GM19455 (cell line): ENCODE data around the gene COL4A2.

ENCODE experiments used
- ATAC-seq: cut with Tn5 transposase; IDR thresholded peaks from one replicate; pipeline ENCODE4 v1.9.1; 2021; ENCODE audit not compliant: unreplicated experiment

Gene COL4A2

GRCh38 chr13:110289661-110290060 is 17.4 kb upstream of the COL4A2 start:
- no peak for ATAC-seq

GRCh38 chr13:110290153-110290552 is 16.9 kb upstream of the COL4A2 start:
- no peak for ATAC-seq

DNA sequence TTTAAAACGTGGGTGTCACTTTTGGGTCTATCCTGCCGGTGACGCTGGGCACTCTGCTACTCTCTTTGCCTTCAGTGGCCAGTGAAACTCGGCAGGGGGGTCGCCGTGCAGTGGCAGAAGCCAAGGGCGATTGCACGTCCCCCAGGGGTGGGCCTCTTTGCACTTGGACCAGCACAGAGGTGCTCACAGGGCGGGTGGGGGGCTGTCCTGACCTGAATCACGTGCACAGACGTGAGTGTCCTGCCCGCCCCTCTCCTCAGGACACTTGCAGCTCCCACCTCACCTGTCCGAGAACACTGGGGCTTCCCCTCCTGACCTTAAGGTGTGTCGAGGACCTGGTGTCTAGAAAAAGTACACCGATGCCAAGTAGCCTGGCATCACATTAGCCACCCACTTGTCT is 16.3 kb upstream of the COL4A2 start:
- ATAC-seq, result no peak

GRCh38 chr13:110291286-110291685 is 15.8 kb upstream of the COL4A2 start:
- no peak for ATAC-seq

DNA sequence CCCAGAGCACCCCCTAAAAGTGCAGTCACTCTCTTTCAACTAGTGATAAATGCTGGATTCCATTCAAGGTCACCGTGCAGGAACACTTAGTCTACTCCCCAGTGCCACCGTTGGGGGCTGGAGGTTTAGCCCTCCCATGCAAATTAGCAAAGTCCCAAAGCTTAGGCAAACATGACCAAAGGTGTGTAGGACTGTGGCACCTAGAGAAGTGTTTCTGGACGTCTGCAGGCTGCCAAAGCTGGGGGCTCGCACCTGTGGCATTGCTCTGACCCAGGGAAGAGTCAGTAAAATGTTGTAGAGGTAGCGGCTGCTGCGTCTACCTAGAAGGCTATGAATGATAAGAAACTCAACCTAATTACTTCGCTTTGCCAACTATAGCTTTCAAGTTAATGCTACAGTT is 14.0 kb upstream of the COL4A2 start:
- ATAC-seq, result no peak

DNA sequence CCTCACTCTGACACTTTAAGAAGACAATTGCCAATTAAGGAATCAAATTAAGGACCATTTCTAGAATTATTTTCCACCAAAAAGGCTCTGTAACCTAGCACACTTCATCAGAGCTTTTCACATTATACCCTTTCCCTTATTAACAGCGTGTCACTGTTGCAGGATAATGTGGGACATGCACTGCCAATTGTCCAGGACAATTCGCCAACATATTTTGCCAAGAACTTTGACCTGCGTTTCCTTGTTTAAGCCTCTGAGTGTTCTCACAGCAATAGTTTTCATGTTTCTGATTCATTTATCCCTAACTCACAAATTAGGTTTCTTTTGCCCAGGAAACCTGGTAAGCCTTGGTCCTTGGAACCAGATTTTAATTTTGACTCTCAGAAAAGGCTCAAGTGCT is 13.4 kb upstream of the COL4A2 start:
- ATAC-seq, result no peak

DNA sequence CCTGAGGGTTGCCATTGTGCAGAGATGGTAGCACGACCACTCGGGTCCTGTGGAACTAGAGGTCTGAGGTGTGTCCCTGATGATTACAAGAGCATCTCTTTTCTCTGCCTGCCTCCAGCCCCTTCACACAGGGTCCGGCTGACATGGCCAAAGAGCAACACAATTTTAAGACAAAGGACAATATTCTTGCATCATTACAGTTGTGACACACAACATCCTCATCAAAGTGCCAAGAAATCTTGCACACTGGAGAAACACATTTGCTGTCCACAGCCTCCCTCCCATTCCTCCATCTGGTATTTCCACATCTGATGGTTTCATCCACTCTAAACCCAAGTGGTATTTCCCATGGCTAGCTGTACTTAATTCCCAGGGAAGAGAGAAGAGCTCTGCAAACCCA is 12.9 kb upstream of the COL4A2 start:
- no peak for ATAC-seq

- ATAC-seq, result no peak
Measured at GRCh38 chr13:110294622-110295021, 12.5 kb upstream of the COL4A2 start.

DNA sequence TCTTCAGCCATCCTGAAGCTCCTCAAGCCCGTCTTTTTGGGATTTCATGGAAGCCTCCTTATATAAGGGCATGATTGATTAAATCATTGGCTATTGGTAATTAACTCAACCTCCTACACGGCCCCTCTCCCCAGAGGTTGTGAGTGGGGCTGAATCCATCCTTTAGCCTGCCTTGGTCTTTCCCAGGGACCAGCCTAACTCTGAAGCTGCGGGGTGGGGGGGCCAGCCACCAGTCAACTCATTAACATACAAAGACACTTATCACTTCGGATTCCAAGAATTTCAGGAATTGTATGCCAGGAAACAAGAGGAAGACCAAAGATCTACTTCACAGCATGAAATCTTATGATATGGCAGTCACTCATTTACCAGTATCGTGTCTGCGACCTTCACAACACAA is 10.1 kb upstream of the COL4A2 start:
- ATAC-seq, result no peak

DNA sequence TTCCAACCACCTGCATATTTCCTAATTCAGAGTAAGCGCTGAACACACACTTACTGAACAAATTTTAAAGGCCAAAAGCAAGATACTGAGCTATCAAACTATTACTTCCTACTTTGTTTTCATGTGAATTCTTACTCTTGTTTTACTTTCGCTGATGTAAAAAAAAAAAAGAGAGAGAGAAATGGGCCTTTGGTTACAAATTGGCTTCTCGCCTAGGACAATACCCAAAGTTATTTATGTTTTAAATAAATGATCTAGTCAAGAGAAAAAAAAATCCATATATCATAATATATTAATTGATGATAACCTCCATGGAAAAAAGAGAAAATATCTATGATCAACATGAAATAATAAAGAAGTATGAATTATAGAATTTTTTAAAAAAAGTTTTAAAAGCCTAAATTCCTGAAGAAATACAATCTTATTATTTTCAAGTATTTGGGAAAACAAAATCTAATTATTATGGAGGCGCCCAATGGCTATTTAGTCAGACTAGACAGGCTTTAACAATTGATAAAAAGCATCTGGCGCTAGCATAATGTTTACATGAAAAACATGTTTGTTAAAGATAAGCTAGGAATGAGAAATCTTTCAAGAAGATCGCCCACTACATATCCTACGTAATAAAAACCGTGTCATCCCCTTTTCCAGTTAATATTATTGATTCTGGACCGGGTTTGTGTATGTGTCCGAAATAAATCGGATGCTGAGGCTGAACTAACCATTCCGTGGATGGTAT is 9.1 kb upstream of the COL4A2 start:
- ATAC-seq, result no peak

DNA sequence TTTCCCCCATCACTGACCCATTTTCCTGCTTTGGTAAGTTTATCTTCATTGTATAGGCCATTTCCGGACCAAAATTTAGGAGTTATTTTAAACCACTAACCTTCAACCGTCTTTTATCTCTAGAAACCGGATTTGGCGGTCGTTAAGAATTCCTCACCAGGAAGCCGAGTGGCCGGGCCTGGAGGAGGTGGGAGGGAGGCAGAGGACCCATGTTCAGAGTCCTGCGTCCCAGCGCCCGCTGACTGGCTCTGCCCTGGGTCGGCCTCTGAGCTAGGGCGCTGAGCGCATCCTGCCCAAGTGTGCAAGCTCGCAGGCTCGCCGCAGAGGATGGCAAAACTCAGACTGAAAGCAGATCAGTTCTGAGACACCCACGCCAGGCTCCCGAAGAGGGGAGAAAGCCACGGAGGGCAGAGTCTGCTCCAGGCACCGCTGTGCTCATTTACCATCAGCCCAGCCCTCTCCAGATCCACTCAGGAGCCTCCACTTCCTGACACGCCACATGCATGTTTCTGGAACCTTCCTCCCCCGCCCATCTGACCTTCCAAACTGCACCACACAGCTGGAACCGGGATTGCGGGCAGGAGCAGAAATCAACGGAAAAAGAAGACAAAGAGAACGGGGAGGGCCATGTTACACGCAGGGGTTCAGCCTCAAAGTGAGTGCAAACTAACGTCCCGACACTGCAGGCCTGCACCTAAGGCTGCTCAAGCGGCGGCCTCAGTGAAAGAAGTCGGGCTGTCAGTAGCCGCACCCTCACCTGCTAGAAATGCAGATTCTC is 8.4 kb upstream of the COL4A2 start:
- ATAC-seq, result no peak

DNA sequence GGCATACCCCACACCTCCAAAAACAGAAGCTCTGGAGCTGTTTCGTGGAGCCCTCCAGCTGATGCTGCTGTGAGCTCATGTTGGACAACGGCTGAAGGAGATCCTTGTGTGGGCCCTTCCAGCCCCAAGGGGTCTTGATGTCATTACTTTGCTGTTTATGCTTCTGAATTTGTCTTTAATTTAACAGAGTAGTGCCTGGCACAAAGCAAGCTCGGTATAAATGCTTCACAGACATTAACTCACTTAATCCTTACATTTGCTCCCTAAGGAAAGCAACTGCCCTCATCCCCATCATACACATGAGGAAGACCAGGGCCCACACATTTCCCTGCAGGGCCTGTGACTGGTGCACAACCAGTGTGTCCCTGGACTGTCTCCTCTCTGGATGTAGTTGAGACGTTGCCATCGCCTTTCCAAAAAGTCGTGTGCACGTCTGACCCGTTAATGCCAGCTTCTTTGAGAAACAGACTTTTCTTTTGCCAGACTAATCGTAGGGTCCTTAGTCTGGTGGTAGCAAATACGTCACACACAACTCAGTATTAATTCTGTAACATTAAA is 7.7 kb upstream of the COL4A2 start:
- no peak for ATAC-seq

- ATAC-seq, result no peak
Measured at GRCh38 chr13:110300090-110300815, 6.8 kb upstream of the COL4A2 start.

- no peak for ATAC-seq
Measured at GRCh38 chr13:110301083-110301482, 6.0 kb upstream of the COL4A2 start.

DNA sequence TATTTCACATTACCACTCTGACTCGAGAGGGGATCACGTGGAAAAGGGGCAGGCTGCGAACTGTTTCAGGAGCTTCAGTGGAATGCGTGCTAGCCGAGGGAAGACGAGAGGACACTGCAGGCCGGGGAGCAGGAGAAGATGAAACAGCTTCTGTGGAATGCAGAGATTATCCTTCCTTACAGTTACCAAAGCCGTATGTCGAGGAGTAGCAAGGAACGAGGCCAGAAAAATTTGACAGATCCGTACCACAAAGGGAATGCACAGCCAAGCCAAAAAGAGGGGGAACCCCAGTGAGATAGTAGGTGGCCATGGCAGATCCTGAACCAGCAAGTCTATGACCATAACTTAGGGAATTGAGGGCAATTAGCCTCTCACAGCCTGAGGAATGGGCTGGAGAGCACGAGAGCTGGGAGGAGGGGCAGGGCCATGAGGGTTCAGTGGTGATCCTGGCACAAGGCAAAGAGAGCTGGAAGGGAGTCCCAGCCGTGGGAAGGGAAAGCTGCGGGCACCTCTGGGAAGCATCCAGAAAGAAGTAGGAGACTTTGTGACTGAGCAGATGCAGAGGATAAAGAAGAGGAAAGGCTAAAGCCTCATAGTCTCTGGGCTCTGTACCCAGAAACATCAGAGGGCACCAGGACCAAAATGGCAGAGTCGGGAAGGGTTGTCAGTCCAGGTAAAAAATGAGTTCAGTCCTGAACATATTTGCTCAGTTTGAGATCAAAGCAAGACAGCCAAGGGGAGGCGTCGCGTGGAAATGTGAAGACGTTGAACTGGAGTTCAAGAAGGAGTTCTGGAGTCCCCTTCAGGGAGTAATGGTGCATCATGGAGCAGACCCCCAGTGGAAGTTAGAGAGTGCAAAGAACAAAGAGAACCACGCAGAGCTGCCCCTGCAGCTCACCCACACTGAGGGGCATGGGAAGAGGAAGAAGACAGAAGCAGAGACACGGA is 5.2 kb upstream of the COL4A2 start:
- no peak for ATAC-seq

DNA sequence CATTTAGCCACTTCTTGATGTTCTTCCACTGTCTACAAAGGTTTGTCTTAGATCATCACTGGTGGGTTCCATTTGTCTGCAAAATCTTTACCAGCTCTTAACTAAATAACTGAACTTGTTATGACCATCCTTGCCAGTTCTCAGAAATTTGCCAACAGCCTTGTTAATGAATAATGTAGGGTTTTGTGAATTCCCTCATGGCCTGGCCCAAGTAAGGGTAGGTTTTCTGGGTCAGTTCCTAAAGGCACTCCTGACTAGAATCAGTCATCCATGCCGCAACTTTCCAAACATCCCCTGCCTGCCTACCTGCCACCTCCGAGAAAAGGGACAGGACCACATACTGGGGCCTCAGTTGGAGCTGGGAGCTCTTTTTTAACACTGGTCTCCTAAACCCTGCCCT is 4.1 kb upstream of the COL4A2 start:
- ATAC-seq, result no peak

GRCh38 chr13:110303644-110304043 is 3.4 kb upstream of the COL4A2 start:
- ATAC-seq, result no peak

- no peak for ATAC-seq
Measured at GRCh38 chr13:110304256-110304655, 2.8 kb upstream of the COL4A2 start.

- no peak for ATAC-seq
Measured at GRCh38 chr13:110305001-110305400, 2.1 kb upstream of the COL4A2 start.

DNA sequence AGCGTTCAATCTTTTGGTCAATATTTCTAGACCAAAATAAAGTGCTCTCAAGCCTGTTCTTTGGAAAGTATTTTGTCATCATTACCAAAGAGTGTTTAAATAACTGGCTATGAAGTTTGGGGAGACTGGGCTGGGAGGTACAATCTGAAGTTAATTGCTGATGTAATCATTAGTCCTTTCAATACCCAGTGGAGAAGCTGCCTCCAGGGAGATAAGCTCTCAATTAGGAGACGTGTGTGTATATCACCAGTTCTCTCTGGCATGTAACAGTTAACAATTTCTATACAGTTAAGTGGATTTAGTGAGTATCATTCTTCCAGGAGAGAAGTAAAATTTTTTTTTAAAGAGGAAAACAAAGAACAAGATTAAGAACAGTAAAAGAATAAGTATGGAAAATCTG is 1.5 kb upstream of the COL4A2 start:
- ATAC-seq, result no peak

DNA sequence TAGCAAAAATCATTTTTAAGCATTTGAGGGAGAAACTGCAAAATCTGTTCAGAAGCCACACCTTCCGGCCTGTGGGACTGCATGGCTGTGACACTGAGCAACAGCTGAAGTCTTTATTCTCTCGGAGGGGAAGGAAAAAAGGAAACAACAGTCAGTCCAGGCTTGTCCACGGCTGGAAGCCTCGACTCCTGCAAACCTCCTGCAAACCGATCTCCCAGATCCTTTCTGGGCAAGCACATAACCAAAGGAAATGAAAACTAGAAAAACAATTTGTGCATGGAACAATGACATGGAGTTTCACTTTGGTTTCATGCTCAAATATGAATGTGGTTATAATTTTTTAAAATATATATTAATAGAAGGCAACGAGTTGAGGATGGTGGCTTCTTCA is 1.1 kb upstream of the COL4A2 start:
- ATAC-seq, result no peak
